ENCODE data around the gene TRPC4AP.

- TF ChIP-seq SMC3 (IDR thresholded peaks at IDR 0.05) (no peak), REST (IDR thresholded peaks at IDR 0.05) (no peak), RCOR1 (IDR thresholded peaks at IDR 0.05; ENCODE audit: low read depth, low read length) (no peak), HMGXB4 (CRISPR knock-in tag; IDR thresholded peaks at IDR 0.05; ENCODE audit: borderline replicate concordance) (no peak), FOSL2 (IDR thresholded peaks at IDR 0.05) (no peak), FOSL2 (CRISPR knock-in tag; IDR thresholded peaks at IDR 0.05) (no peak), POLR2A (IDR thresholded peaks at IDR 0.05; ENCODE audit: low read length) (no peak), JUN (IDR thresholded peaks at IDR 0.05) (no peak), KDM1A (IDR thresholded peaks at IDR 0.05; ENCODE audit: low read depth) (no peak)
- TF ChIP-seq, protein P1, sequence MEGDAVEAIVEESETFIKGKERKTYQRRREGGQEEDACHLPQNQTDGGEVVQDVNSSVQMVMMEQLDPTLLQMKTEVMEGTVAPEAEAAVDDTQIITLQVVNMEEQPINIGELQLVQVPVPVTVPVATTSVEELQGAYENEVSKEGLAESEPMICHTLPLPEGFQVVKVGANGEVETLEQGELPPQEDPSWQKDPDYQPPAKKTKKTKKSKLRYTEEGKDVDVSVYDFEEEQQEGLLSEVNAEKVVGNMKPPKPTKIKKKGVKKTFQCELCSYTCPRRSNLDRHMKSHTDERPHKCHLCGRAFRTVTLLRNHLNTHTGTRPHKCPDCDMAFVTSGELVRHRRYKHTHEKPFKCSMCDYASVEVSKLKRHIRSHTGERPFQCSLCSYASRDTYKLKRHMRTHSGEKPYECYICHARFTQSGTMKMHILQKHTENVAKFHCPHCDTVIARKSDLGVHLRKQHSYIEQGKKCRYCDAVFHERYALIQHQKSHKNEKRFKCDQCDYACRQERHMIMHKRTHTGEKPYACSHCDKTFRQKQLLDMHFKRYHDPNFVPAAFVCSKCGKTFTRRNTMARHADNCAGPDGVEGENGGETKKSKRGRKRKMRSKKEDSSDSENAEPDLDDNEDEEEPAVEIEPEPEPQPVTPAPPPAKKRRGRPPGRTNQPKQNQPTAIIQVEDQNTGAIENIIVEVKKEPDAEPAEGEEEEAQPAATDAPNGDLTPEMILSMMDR (IDR thresholded peaks at IDR 0.05) = no peak
- TF ChIP-seq, protein P2, sequence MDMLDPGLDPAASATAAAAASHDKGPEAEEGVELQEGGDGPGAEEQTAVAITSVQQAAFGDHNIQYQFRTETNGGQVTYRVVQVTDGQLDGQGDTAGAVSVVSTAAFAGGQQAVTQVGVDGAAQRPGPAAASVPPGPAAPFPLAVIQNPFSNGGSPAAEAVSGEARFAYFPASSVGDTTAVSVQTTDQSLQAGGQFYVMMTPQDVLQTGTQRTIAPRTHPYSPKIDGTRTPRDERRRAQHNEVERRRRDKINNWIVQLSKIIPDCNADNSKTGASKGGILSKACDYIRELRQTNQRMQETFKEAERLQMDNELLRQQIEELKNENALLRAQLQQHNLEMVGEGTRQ (IDR thresholded peaks at IDR 0.05) = no peak
These were observed 101.9 kb downstream of the TRPC4AP start for GRCh38 chr20:34990661-34991214.
